Ramos (cell line): ENCODE data around the gene RHBG.
"Not testable (repeated sequence)": the region's sequence is repeated elsewhere in the genome, so short reads cannot be mapped to it uniquely, and the experiment has no call there.

Source experiments
- in situ Hi-C: fragments of 300-500 bp; cut with MboI; formaldehyde crosslinking; loops from one replicate; pipeline ENCODE4 v1.14.3; 2022; ENCODE audit warnings: low sequenced_read_pairs; ENCODE audit not compliant: unreplicated experiment

Gene RHBG, protein sequence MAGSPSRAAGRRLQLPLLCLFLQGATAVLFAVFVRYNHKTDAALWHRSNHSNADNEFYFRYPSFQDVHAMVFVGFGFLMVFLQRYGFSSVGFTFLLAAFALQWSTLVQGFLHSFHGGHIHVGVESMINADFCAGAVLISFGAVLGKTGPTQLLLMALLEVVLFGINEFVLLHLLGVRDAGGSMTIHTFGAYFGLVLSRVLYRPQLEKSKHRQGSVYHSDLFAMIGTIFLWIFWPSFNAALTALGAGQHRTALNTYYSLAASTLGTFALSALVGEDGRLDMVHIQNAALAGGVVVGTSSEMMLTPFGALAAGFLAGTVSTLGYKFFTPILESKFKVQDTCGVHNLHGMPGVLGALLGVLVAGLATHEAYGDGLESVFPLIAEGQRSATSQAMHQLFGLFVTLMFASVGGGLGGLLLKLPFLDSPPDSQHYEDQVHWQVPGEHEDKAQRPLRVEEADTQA

DNA sequence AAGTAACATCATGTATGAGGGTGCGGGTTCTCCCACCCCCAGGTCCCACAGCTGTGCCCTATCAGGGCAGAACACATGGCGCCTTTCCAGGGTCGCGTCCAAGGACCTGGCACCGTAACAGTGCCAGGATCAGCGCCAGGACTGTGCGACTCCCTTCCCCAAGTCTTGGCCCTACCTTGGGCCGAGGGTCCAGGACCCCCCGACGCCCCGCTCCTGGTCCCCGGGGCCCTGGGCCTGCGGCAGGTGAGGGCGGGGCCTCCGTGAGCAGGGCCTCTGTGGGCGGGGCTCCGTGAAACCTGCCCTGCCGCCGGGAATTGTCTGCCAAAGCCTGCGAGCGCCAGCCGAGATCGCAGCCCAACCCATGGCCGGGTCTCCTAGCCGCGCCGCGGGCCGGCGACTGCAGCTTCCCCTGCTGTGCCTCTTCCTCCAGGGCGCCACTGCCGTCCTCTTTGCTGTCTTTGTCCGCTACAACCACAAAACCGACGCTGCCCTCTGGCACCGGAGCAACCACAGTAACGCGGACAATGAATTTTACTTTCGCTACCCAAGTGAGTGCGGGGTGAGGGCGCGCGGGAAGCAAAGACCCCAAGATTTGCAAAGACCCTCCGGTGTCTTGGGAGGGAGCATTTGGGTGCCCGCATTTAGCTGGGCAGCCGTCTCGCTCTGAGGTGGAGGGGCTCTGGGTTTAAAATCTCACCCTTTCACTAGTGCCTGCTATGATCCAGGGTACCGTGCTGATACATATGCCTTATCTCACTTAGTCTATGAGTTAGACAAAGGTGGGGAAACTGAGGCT, at the start of gene RHBG:
RHBG (plus strand) TSS at position 323 of the 796 bp plus-strand sequence; CDS start at position 362, 39 bp downstream.
- in situ Hi-C loops, result no loop called here

DNA sequence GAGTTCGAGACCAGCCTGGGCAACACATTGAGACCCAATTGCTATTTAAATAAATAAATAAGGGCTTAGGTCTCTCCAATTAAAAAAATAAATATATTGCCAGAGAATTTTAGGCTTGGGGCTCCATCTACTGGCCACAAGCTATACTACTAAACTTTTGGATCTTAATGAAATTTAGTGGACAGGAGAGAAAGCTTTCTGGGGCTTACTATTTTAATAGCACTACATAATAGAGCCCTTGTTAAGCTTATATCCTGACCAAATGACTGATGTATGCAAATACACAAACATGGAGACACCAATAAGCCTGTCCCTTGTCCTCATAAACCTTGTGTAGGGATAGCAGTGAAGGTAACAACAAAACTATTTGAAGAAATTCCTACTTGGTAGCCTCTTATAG, 49.3 kb upstream of the RHBG start:
- in situ Hi-C loops, result loop anchor here (10.0 kb wide), 1 partner anchor 175 kb away; no protein-coding TSS in a partner anchor

DNA sequence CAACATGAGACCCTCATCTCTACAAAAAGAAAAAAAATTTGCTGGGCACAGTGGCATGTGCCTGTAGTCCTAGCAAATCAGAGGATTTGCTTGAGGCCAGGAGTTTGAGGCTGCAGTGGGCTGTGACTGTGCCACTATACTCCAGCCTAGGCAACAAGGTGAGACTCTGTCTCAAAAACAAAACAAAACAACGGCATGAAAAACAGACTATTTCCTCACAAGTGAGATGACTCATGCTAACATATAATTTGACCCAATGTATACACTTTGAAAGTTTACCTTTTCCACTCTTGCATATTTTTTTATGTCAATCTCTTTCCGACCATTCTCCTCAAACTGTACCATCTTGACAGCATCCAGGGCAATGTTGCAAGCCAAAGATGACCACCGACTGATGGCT, 48.5 kb upstream of the RHBG start:
- in situ Hi-C loops, result no loop called here

DNA sequence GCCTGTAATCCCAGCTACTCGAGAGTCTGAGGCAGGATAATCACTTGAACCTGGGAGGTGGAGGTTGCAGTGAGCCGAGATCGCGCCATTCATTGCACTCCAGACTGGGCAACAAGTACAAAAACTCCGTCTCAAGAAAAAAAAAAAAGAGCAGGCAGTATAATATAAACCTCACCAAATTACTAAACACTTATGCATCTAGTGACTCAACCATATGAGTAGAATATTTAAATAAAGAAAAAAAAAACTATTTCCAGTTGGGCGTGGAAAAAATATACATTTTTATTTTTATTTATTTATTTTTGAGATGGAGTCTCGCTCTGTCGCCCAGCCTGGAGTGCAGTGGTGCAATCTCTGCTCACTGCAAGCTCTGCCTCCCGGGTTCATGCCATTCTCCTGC, 45.8 kb upstream of the RHBG start:
- in situ Hi-C loops, result not testable (repeated sequence)

DNA sequence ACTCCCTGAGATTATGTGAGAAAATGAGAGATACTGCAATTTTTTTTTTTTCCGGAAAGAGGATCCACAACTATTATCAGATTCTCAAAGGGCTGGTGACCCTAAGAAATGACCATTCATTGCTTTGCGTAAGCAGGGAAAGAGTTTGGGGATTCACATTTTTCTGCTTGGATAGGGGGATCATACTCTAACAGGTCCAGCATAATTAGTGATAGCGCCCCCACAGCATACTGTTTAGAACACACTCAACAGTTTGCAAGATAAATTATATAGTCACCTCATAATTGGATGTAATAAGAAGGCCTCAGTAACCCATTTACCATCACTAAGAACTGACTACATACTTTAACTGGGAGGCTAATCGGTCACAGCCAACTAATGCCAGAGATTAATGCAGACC, 32.8 kb upstream of the RHBG start:
- in situ Hi-C loops, result no loop called here

DNA sequence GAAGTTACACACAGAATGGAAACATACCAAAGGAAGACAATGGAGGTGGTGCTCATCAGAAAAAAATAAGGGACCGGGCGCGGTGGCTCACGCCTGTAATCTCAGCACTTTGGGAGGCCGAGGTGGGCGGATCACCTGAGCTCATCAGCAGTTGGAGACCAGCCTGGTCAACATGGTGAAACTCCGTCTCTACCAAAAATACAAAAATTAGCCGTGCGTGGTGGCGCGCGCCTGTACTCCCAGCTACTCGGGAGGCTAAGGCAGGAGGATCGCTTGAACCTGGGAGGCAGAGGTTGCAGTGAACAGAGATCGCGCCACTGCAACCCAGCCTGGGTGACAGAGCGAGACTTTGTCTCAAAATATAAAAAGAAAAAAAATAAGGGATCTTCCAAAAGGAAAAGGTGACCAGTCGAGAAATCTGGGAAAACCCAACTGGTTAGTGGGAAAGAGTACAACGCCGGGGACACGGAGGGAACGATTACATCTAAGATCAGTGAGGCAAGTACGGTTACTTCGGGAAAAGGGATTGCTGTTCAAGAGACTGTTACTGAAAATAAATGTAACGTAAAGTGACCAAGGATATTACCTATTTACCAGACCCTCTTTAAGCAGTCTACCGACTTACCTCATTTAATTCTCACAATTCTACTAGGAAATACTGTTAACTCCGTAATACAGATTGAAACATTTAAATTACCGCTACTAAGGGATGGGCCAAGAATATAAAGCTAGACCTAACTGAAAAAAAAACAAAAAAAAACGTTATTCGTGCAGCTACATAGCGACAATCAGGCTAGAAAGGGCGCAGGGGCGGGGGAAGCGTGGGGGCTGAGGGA, 31.7 kb upstream of the RHBG start:
- in situ Hi-C loops, result no loop called here

DNA sequence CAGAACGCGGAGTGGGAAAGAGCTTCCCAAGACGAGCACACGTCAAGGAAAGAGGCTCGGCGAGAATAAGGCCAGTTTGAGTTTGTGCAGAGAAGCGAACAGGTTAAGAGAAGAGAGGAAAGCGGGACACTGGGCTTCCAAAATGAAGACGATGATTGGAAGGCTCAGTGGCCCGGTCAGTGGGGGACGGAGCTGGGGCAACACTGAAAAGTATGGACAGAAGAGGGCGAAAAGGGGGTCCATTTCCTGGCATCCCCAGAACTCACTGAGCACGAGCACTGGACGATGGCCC, 31.2 kb upstream of the RHBG start:
- in situ Hi-C loops, result no loop called here

DNA sequence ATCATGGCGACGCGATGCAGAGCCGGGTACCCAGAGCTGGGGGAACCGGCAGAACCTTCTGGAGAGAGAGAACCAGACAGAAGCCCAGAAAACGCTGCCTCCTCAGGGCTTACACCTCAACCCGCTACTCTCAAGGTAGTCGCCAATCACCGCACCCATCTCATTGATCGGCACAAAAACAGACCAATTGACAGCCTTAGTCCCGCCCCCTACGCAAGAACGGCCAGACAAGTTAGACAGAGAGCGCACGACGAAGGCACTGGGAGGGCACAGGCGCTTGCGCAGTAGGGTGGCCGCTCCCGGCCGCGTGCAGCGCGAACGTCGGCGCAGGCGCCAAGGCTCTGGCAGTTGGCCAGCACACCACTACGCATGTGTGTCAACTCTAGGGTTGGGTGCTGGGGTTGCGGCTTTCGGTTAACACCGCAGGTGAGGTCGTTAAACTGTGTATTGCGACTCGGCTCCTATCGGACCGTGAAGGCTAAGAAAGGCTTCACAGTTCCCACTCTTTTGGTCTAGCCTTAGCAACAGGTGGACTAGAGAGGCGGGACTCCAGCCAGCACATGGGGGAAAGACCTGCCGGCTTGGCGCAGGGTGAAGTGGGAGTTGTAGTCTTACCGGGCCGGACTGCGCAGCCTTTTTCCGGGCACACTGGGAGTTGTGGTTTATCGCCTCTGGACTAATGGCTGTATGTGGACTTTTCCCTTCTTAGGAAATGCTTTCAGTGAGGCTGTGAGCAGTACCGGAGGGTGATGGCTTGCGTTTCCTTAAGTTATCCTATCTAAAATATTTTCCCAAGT, 30.6 kb upstream of the RHBG start, which contains the start of the genes CCT3 and TSACC:
CCT3 (minus strand) TSS at position 113 of the 797 bp plus-strand sequence; CDS start at position 5, 108 bp downstream.
TSACC (plus strand) TSS at position 347 of the 797 bp plus-strand sequence. CDS start 1,232 bp downstream, outside the sequence.
- in situ Hi-C loops, result no loop called here

DNA sequence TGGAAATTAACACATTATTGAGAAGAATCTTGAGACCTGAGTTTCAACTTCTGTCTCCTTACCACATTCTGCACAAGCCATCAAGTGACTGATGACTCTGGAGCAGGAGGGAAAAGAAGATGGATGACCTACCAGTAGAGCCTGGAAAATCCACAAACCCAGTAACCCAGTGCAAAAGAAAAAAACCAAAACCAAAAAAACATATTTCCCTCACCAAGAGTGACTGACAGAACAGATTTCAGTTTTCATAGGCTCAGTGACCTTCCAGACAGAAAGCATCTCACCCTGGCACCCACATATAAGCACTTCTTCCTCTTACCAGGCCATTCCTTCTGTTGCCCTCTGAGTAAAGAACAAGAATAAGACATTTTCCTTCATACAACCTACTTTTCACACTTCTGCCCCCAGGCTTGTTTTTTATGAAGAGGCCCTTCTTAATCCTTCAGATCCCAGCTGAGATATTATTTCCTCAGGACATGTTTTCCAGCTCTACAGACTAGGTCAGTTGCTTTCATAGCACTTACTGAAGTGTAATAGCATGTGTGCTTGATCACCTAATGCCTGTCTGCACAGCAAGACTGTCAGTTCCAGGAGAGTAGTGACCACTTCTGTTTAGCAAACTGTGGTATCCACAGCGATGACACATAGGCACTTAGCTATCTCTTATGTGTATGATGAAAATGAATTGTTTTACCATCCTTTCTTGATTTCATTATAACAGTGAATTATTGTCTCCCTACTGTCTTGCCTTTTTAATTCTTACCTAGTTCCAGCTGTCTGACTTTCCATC, 26.6 kb upstream of the RHBG start:
- in situ Hi-C loops, result no loop called here

DNA sequence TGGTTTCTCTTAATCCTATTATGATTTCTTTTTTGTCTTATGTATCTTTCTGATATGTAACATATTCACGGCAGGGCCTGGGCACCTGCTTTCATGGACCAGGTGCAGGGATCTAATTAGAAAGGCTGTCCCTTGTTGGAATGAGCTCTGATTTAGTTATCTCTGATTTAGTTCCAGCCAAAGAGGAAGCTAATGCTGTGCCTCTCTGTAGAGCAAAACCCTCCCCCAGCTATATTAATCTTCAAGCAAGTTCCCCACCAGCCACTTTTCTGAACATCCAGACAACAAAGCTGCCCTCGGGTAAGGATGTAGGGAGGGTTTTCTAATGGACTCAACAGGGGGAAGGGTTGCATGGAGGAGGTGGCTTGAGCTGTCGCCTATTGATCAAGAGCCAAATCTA, 24.6 kb upstream of the RHBG start:
- in situ Hi-C loops, result no loop called here

DNA sequence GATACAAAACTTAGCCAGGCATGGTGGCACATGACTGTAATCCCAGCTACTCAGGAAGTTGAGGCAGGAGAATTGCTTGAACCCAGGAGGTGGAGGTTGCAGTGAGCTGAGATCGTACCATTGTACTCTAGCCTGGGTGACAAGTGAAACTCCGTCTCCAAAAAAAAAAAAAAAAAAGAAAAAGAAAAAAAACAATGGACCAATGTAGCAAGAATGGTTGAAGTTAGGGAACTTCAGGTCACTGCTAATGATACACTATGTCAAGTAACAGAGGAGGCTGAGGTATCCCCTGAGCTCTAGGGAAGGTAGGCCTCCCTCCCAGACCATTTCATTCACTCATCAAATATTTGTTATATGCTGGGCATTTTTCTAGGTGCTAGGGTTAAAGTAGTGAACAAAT, 23.0 kb upstream of the RHBG start:
- in situ Hi-C loops, result not testable (repeated sequence)

DNA sequence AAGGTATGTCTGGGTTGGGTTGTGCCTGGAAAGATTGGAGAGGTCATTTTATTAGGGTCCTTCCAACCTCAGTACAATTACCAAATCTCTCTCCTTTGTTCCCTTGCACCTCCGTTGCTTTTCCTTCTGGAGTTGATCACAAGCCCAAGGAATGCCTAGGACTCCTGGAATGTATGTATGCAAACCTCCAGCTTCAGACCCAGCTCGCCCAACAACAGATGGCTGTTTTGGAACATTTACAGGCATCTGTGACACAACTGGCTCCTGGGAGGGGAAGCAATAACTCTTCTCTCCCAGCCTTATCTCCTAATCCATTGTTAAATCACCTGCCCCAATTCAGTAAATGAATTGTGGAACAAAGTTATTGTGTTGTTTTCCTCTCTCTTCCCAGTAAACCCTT, 22.4 kb upstream of the RHBG start:
- in situ Hi-C loops, result no loop called here

DNA sequence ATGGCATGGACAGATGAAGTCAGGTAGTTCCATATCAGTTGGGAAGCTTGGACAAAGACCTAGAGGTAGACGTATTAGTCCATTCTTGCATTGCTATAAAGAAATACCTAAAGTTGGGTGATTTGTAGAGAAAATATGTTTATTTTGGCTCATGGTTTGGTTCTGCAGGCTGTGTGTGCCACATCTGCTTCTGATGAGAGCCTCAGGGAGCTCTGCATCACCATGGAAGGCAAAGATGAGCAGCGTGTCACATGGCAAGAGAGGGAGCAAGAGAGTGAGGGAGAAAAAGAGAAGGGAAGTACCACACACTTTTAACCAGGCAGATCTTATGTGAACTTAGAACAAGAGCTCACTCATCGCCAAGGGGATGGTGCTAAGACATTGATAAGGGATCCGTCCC, 21.7 kb upstream of the RHBG start:
- in situ Hi-C loops, result no loop called here

DNA sequence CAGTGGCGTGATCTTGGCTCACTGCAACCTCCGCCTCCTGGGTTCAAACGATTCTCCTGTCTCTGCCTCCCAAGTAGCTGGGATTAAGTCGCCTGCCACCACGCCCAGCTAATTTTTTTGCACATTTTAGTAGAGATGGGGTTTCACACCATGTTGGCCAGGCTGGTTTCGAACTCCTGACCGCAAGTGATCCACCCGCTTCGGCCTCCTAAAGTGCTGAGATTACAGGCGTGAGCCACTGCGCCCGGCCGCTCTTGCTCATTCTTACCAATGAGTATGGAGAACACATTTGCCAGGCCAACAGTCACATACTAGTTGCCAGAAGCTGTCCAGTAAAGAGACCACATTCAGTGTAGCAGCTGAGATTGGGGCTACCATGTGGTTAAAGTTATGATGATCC, 16.5 kb upstream of the RHBG start:
- in situ Hi-C loops, result not testable (repeated sequence)

DNA sequence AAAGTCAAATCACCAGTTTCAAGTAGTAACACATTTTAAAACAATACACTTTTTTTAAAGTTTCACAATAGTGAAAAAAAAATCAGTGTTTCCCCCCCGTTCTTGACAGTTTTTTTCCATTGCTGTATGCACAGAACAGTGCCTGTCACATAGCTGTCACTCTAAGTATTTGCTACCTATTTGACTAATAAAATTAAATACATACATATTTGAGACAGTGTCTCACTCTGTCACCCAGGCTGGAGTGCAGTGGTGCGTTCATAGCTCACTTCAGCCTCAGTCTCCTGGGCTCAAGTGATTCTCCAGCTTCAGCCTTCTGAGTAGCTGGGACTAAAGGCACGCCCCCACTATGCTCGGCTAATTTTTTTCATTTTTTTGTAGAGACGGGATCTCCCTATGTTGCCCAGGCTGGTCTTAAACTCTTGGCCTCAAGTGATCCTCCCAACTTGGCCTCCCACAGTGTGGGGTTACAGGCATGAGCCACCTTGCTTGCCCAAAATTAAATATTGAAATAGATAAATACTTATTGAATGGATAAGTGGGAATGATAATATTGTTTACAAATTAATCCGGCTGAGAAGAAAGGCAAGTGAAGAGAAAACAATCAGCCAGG, 12.6 kb upstream of the RHBG start:
- in situ Hi-C loops, result no loop called here

DNA sequence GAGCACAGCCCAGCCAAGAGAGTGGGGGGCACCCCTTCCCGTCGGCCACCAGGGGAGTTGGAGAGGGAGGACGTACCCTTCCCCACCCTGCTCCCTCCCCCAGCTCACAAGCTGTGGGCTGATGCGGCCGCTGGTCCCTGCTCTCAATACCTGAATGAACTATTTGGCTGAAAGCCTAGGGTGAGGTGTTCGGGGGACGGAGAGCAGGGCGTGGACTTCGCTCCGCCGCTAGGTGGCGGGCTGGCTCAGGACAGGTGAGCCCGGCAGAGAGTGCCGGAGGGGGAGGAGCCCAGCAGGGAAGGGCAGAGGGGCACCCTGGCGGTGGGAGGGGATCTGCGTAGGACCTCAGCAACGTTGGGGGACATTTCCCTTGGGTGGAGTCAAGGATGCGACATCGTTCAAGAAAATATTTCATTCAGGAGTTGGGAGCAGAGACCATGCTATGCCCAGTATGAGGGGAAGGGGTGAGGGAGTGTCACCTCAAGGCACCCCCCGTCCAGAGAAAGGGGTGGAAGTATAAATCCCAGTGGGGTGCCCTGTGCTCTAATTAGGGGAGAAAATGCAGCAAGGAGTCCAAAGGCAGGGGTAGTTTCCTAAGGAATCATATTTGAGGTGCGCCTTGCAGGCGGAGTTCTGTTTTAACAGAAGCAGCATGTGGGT, 12.0 kb upstream of the RHBG start:
- in situ Hi-C loops, result no loop called here

DNA sequence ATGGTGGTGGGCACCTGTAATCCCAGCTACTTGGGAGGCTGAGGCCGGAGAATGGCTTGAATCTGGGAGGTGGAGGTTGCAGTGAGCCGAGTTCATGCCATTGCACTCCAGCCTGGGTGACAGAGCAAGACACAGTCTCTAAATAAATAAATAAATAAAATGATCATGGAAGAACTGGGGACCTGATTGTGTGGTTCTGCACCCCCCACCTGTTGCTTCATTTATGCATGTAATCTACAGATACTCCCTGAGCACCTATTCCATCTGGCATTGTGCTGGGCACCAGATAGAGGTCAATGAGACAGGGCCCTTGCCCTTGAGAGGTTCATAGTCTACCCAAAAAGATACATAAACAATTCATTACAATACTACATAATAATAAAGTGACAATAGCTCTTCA, 11.0 kb upstream of the RHBG start:
- in situ Hi-C loops, result no loop called here

DNA sequence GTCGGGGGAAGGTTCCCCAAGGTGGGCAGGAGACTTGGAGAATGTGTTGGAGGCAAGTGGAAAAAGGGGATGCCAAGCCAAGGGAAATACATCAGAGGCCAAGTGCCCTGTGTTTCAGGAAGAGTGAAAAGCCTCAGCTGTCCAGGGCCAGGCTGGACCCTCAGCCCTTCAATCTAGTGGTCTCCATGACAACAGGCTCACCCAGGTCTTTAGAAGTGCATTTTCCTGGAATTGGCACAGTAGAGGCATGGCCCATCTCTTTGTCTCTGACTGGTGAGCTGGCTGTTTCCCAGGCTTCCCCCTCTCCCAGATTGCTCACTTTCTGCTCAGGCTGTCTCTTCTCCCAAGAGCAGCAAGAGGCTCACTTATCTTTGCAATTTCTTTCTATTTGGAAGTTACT, 10.4 kb upstream of the RHBG start:
- in situ Hi-C loops, result no loop called here
